NCI-H82 treated with DMSO at 0.1 percent for 48 hours (cell line): Measurements from ENCODE around the gene DNAAF5.
"Not testable (repeated sequence)": the region's sequence is repeated elsewhere in the genome, so short reads cannot be mapped to it uniquely, and the experiment has no call there.

Source experiments
- DNase-seq: peaks from one replicate; lab custom pipeline; 2025; ENCODE audit not compliant: unreplicated experiment; lab: John Stamatoyannopoulos, UW

Gene DNAAF5

GRCh38 chr7:745431-746154 lies 19.1 kb downstream of the DNAAF5 start:
- no peak for DNase-seq

- DNase-seq = no peak
These were observed 19.9 kb downstream of the DNAAF5 start for GRCh38 chr7:746155-747061.

GRCh38 chr7:747186-747585 lies 20.7 kb downstream of the DNAAF5 start:
- no peak for DNase-seq

- DNase-seq = no peak
These were observed 21.9 kb downstream of the DNAAF5 start for GRCh38 chr7:748446-748845.

- DNase-seq = peak; percentile 89
These were observed 22.6 kb downstream of the DNAAF5 start for GRCh38 chr7:749140-749551.

GRCh38 chr7:750111-750905 lies 23.8 kb downstream of the DNAAF5 start:
- DNase-seq = peak; percentile 78

- no peak for DNase-seq
These were observed 25.3 kb downstream of the DNAAF5 start for GRCh38 chr7:751826-752225.

GRCh38 chr7:752256-752655 lies 25.8 kb downstream of the DNAAF5 start:
- not testable (repeated sequence) for DNase-seq

- no peak for DNase-seq
These were observed 26.7 kb downstream of the DNAAF5 start for GRCh38 chr7:753190-753589.

- DNase-seq = no peak
These were observed 28.3 kb downstream of the DNAAF5 start for GRCh38 chr7:754531-755412.

- DNase-seq = no peak
These were observed 28.9 kb downstream of the DNAAF5 start for GRCh38 chr7:755413-755805.

- no peak for DNase-seq
These were observed 29.9 kb downstream of the DNAAF5 start for GRCh38 chr7:756231-756927.

- DNase-seq = no peak
These were observed 30.5 kb downstream of the DNAAF5 start for GRCh38 chr7:756928-757560.

- DNase-seq = no peak
These were observed 31.3 kb downstream of the DNAAF5 start for GRCh38 chr7:757741-758163.

GRCh38 chr7:759569-759968 lies 33.1 kb downstream of the DNAAF5 start:
- no peak for DNase-seq

- no peak for DNase-seq
These were observed 33.5 kb downstream of the DNAAF5 start for GRCh38 chr7:760006-760405.

GRCh38 chr7:761101-761500 lies 34.6 kb downstream of the DNAAF5 start:
- DNase-seq = no peak

- no peak for DNase-seq
These were observed 35.1 kb downstream of the DNAAF5 start for GRCh38 chr7:761631-762030.

- DNase-seq = no peak
These were observed 36.4 kb downstream of the DNAAF5 start for GRCh38 chr7:762885-763284.
